HUES64 (cell line): Measurements from ENCODE around the gene DAPP1.

Source experiments
- H3K27ac ChIP-seq: 2 replicates; pipeline ENCODE4 v1.7.0; 2013; ENCODE audit warnings: low read depth, low read length, inconsistent platforms
- H3K27me3 ChIP-seq: 2 replicates; pipeline ENCODE4 v1.6.1; 2013; ENCODE audit warnings: mild to moderate bottlenecking, low read length; ENCODE audit not compliant: insufficient read depth
- H3K36me3 ChIP-seq: 2 replicates; pipeline ENCODE4 v1.6.1; 2013; ENCODE audit warnings: mild to moderate bottlenecking, low read length; ENCODE audit not compliant: insufficient read depth
- H3K4me1 ChIP-seq: 2 replicates; pipeline ENCODE4 v1.6.1; 2013; ENCODE audit warnings: mild to moderate bottlenecking, low read length, moderate library complexity; ENCODE audit not compliant: insufficient read depth
- H3K4me3 ChIP-seq: 2 replicates; pipeline ENCODE4 v1.5.1; 2013; ENCODE audit warnings: mild to moderate bottlenecking, low read length, moderate library complexity
- H3K9ac ChIP-seq: 2 replicates; pipeline ENCODE4 v1.6.1; 2013; ENCODE audit warnings: mild to moderate bottlenecking, low read depth, low read length
- H3K9me3 ChIP-seq: 2 replicates; pipeline ENCODE4 v1.6.1; 2013; ENCODE audit warnings: low read depth, low read length; ENCODE audit not compliant: insufficient read depth
- WGBS: fragments of 150-250, 120-280 bp; methylation state at CpG from one replicate; pipeline ENCODE4 v1.1.7; 2013; ENCODE audit warnings: missing lambda C conversion rate; 5-methylcytosine and 5-hydroxymethylcytosine counted together

DAPP1 gene

DNA sequence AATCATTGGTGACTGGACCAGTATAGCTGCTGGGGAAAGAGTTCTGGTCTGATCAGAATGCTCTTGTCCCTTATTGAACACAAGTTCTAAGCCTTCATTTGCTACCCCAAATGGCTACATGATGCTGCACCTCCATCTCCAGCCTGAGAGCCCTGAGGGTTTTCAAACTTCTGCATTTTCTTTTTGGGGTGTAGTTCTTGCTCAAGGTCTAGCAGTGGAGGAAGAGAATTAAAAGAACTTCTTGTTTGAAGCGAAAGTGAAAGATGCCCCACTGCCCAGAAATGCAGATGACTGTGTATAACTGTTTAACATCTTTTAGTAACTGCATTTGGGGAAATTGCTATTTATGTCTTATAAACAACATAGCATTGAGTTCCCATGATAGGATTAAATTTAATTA lies 39.1 kb downstream of the DAPP1 start:
- Histone ChIP-seq H3K36me3 (no peaks in the 10 kb centered on the region), H3K9ac (no peak overlapping the region), H3K27ac (no peak overlapping the region), H3K27me3 (no peaks in the 10 kb centered on the region), H3K4me1 (no peaks in the 10 kb centered on the region), H3K9me3 (no peaks in the 10 kb centered on the region), H3K4me3 (no peak overlapping the region)
- 100% methylated on average over 1 of the region's 1 CpG for WGBS

DNA sequence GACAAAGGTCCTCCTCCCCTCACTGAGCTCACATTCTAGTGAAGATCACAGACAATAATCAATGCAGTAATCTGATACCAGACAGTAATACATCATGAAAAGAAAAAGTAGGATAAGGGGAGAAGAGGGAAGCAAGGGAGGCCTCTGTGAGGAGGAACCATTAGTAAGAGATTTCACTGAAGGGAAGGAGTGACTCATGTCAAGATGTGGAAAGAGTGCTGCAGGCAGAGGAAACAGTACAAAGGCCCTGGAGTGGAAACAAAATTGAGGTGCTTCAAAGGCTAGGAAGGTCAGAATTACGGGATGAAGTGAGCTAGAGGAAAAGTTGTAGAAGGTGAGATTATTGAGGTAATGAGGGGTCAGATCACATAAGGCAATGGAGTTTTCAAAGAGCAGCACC lies 39.5 kb downstream of the DAPP1 start:
- WGBS = 86% methylated on average over 1 of the region's 1 CpG
- Histone ChIP-seq H3K9me3 (no peaks in the 10 kb centered on the region), H3K27me3 (no peaks in the 10 kb centered on the region), H3K9ac (no peak overlapping the region), H3K4me1 (no peaks in the 10 kb centered on the region), H3K36me3 (no peaks in the 10 kb centered on the region), H3K27ac (no peak overlapping the region), H3K4me3 (no peak overlapping the region)

DNA sequence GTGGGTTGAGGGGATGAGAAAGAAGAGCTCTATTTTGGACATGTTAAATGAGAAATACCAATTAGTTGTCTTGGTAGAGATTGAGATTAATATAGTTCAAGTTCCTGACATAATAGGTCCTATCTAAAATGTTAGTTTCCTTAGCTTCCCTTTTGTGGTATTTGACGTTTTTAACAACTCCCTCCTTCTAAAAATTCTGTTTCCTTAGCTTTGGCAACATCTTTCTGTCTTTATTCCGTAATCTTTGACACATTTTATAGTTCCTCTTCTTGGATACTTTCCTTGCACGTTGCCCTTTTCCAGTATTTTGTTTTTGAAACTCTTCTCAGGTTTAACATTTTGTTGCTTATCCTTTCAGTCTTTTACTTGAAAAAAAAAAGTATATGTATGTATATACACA lies 40.7 kb downstream of the DAPP1 start:
- WGBS = 80% methylated on average over 3 of the region's 3 CpGs
- H3K27me3 ChIP-seq = no peaks in the 10 kb centered on the region
- H3K9me3 ChIP-seq = no peaks in the 10 kb centered on the region
- no peak overlapping the region for H3K4me3 ChIP-seq
- no peaks in the 10 kb centered on the region for H3K36me3 ChIP-seq
- no peak overlapping the region for H3K27ac ChIP-seq
- H3K9ac ChIP-seq = no peak overlapping the region
- H3K4me1 ChIP-seq = no peaks in the 10 kb centered on the region

DNA sequence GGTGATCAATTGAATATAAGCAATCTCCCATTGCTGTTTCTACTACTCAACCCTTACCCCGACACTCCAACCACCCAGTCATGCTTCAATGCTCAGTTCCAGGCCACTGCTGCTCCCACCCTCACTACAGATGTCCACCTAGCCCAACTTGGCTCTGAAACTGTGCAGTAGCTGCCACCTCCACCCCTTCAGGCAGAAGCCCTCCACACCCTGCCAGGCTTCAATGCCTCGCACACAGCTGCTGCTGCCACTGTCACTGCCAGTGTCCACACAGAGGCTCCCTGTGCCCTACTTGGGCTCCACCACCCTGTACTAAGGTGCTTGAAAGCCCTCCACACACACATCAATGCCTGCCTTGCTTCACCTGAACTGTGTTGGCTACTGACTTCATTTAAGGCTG lies 43.0 kb downstream of the DAPP1 start:
- Histone ChIP-seq H3K9me3 (no peaks in the 10 kb centered on the region), H3K4me1 (no peaks in the 10 kb centered on the region), H3K4me3 (no peak overlapping the region), H3K36me3 (no peaks in the 10 kb centered on the region), H3K27ac (no peak overlapping the region), H3K27me3 (no peaks in the 10 kb centered on the region), H3K9ac (no peak overlapping the region)
- 95% methylated on average over 2 of the region's 2 CpGs for WGBS

DNA sequence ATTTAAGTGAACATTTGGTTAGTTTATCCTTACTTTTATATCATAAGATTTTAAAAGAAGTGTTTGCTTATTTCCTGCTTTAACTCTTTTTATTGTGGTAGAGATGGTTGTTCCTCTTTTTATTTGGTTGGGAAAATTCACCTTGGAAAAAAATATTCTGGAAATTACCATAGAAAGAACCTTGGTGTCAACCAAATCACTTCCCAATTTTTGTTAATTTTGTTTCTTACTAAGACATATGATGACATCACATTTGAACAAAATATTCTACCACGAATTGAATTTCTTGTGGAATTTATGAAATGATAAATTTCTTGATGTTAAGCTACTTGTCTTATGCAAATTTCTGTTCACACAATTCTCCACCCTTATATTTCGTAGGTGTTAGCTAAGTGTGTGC lies 43.9 kb downstream of the DAPP1 start:
- no peak overlapping the region for H3K9ac ChIP-seq
- WGBS = 100% methylated on average over 1 of the region's 2 CpGs
- no peak overlapping the region for H3K27ac ChIP-seq
- H3K4me1 ChIP-seq = no peaks in the 10 kb centered on the region
- no peaks in the 10 kb centered on the region for H3K27me3 ChIP-seq
- no peaks in the 10 kb centered on the region for H3K9me3 ChIP-seq
- no peaks in the 10 kb centered on the region for H3K36me3 ChIP-seq
- H3K4me3 ChIP-seq = no peak overlapping the region

DNA sequence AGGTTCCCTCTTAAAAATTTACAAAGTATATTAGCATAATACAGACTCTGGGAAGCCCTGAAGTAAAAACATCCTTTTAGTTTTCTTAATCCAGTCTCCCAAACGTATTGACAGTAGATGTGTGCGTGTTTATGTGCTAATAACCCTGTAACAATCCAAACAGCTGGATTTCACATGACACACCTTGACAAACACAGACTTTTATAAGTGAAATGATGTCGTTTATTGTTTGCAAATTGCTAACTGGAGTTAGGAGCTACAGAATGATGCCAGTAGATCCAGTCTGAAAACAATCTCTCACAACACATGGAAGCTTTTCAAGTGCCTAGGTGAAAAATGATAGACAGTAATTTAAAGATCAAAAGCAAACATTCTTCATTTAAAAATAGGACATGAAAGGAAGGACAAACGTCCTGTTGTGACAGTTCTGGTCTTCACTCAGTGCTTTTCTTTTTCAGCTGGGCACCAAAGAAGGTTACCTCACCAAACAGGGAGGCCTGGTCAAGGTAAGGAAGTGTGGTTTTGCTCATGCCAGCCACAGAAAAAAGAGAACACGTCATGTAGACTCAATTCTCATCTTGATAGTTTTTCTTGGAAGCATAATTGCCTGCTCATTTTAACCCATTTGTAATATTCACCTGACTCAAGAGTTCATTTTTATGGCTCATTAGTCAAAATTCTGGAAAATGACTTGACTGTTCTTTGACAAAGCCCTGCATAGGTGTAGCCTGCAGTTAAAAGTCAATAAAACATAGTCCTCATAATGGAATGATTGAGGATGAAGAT lies 44.7 kb downstream of the DAPP1 start:
- no peak overlapping the region for H3K4me3 ChIP-seq
- no peaks in the 10 kb centered on the region for H3K36me3 ChIP-seq
- no peaks in the 10 kb centered on the region for H3K9me3 ChIP-seq
- no peak overlapping the region for H3K9ac ChIP-seq
- WGBS = 78% methylated on average over 4 of the region's 5 CpGs
- no peak overlapping the region for H3K27ac ChIP-seq
- no peaks in the 10 kb centered on the region for H3K4me1 ChIP-seq
- no peaks in the 10 kb centered on the region for H3K27me3 ChIP-seq

DNA sequence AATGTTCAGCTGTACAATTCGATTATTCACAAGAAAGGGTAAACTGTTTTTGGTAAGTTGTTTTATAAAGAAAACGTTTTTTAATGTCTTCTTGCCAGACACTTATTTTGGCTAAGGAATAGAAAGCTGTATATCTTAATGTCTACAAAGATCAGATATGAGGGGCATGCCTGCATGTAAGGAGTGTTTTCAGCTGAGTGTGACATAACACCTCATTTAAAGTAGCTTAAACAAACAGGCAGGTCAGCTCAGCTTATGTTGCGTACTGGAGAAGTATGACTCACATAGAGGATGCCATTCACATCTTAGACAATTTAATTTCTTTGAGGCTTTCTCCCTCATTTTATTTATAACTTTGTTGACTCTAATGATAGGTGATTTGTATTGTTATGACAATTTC lies 47.2 kb downstream of the DAPP1 start:
- no peaks in the 10 kb centered on the region for H3K27me3 ChIP-seq
- H3K4me1 ChIP-seq = peaks cover 9% of the 10 kb centered on the region; the same call in 1 of the 2 replicates
- H3K4me3 ChIP-seq = no peak overlapping the region
- no peak overlapping the region for H3K27ac ChIP-seq
- no peak overlapping the region for H3K9ac ChIP-seq
- WGBS = 52% methylated on average over 3 of the region's 3 CpGs
- H3K9me3 ChIP-seq = no peaks in the 10 kb centered on the region
- H3K36me3 ChIP-seq = no peaks in the 10 kb centered on the region

DNA sequence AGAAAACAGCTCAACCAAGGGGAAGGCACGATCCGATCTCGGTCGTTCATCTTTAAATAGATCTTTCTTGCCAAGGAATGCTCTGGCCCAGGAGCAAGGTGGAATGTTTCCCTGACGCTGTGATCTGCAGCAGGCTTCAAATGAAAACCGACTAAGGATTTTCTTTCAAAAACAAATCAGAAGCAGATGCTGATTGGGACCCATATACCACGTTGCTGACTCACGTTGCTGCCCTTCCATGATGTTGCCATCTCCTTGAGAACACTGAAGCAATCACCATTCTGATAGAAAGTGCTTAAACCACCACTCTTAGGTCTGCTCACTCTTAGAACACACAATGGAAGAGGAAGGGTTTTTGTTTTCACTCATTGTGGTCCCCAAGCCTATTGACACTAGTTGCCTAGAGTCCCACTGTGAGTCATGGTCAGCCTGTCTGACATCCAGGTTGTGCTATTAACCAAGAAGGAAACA lies 51.5 kb downstream of the DAPP1 start:
- H3K4me3 ChIP-seq = no peak overlapping the region
- H3K9ac ChIP-seq = 0 out of 2 replicates have a peak overlapping the region, but pooled peaks have one; percentile 10
- H3K27me3 ChIP-seq = no peaks in the 10 kb centered on the region
- no peaks in the 10 kb centered on the region for H3K36me3 ChIP-seq
- WGBS = 47% methylated on average over 8 of the region's 8 CpGs
- peak overlapping the region; percentile 43; the same call in 1 of the 2 replicates for H3K27ac ChIP-seq
- H3K9me3 ChIP-seq = no peaks in the 10 kb centered on the region
- H3K4me1 ChIP-seq = peaks cover 9% of the 10 kb centered on the region; the same call in 1 of the 2 replicates

DNA sequence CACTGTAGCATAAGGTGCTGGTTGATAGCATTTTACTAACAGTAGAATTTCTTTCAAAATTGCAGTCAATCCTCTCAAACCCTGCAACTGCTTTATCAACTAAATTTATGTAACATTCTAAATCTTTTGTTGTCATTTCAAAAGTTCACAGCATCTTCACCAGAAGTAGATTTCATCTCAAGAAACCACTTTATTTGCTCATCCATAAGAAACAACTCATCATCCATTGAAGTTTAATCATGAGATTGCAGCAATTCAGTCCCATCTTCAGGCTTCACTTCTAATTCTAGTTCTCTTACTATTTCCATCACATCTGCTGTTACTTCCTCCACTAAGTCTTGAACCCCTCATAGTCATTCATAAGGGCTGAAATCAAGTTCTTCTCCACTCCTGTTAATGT lies 55.9 kb downstream of the DAPP1 start:
- H3K9me3 ChIP-seq = no peaks in the 10 kb centered on the region

DNA sequence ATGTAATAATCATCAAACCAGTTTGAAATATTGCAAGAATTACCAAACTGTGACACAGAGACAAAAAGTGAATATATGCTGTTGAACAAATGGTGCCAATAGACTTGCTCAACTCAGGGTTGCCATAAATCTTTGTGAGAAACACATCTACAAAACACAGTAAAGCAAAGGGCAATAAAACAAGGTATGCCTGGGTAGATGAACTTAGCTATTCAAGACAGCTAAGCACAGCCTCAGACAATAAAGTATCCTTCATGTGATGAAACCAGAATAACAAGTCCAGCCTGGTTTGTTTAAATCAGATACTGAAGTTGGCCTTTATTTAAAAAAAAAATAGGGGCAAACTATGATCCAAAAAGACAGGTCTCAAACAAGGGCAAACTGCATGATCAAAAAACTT lies 58.4 kb downstream of the DAPP1 start:
- no peaks in the 10 kb centered on the region for H3K27me3 ChIP-seq
- no peak overlapping the region for H3K27ac ChIP-seq
- H3K4me1 ChIP-seq = no peaks in the 10 kb centered on the region

More for the DNA sequence above, 55.9 kb downstream of the DAPP1 start:
- Histone ChIP-seq H3K4me1 (peaks cover 9% of the 10 kb centered on the region; the same call in 1 of the 2 replicates), H3K4me3 (no peak overlapping the region), H3K9ac (no peak overlapping the region), H3K36me3 (no peaks in the 10 kb centered on the region), H3K27me3 (no peaks in the 10 kb centered on the region), H3K27ac (no peak overlapping the region)

DNA sequence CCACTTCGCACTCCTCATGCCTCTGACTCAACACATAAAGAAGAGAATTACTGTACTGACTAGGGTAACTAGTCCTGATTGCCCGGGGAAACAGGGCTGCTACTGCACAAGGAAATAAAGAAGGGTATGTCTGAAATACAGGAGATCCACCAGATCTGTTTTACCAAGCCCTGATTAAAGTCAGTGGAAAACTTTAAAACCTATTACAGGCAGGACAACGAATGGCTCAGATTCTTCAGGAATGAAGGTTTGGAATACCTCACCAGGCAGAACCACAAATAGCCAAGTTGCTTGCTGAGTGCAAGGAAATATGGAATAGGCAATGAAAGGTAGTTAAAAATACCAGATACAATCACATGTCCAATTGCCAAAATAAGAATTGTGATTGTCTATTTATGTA lies 60.3 kb downstream of the DAPP1 start:
- Histone ChIP-seq H3K9me3 (no peaks in the 10 kb centered on the region), H3K9ac (no peak overlapping the region), H3K4me1 (no peaks in the 10 kb centered on the region), H3K4me3 (no peak overlapping the region), H3K27me3 (no peaks in the 10 kb centered on the region), H3K27ac (no peak overlapping the region), H3K36me3 (peaks cover 34% of the 10 kb centered on the region)
- WGBS = 92% methylated on average over 3 of the region's 3 CpGs

More for the DNA sequence above, 58.4 kb downstream of the DAPP1 start:
- Histone ChIP-seq H3K9ac (no peak overlapping the region), H3K36me3 (peaks cover 15% of the 10 kb centered on the region), H3K4me3 (no peak overlapping the region), H3K9me3 (no peaks in the 10 kb centered on the region)

DNA sequence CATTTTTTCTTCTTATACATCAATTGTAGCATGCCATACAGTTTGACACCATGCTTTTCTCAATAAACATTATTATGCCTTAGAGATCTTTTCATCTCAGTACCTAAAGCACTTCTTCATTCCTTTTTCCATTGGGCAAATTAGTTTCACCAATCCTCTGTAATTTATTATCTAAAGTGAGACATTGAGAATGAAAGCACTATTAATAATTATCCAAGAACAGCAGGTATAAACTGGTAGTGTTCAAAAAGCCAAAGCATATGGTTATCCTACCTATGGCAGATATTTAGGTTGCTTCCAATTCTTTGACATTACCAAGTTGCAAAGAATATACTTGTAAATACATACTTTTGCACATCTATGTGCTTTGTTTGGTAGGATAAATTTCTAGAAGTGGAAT lies 62.0 kb downstream of the DAPP1 start:
- no peaks in the 10 kb centered on the region for H3K9me3 ChIP-seq
- H3K27me3 ChIP-seq = no peaks in the 10 kb centered on the region
- no peaks in the 10 kb centered on the region for H3K4me1 ChIP-seq
- no peak overlapping the region for H3K27ac ChIP-seq
- H3K9ac ChIP-seq = no peak overlapping the region
- H3K36me3 ChIP-seq = peaks cover 50% of the 10 kb centered on the region
- H3K4me3 ChIP-seq = no peak overlapping the region
